Thyroid gland (tissue), 4 donors: ENCODE results near the gene HK1.

Experiments
- CTCF ChIP-seq, 6 experiments: fragments of 200-600 bp in 3 of 6; fragments of 450-650 bp in 3 of 6; sonication (generic) in 3 of 6; IDR thresholded peaks; one replicate each; pipeline ENCODE4 v1.5.1; 2016 to 2019; ENCODE audit warnings: antibody characterized with exemption in 6 of 6, mild to moderate bottlenecking in 2 of 6, inconsistent platforms in 1 of 6, moderate library complexity in 1 of 6
- POLR2A ChIP-seq, 2 donors: fragments of 450-650 bp; IDR thresholded peaks; one replicate each; pipeline ENCODE4 v1.6.1; 2017; ENCODE audit warnings: antibody characterized with exemption in 2 of 2, mild to moderate bottlenecking in 2 of 2, moderate library complexity in 1 of 2

GRCh38 chr10:69318867-69319727 is 40.8 kb downstream of the HK1 start:
- TF ChIP-seq CTCF (IDR thresholded peaks at IDR 0.05) = no peak
- TF ChIP-seq POLR2A (IDR thresholded peaks at IDR 0.05) = peak; percentile 24 to 76
